ENCODE data around the gene KRT39. TPM values are rescaled to one million over a fixed set of nuclear protein-coding genes. Genes with fewer than 3 reads are reported as not detected.

KRT39 gene
- total and polyA plus RNA-seq, 7 experiments from 2014 or later: not detected

DNA sequence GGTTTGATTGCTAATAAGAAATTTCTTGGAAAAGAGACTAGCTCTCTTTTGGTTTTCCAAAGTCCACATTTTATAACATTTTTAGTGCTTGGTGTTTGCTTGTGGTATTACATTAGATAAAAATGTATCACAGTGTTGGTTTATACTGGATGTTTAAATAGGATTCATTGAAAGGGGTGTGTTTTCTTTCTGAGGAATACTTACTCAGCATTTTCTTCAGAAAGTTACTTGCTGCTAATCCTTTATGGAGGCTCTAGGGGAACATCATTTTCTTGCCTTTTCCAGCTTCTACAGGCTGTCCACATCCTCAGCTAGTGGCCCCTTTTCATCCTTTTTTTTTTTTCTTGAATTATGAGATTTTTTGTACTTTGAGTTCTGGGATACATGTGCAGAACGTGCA is 834 bp upstream of the KRT39 start:
- H3K36me3 ChIP-seq (ENCODE audit: control insufficient read depth in 2 of 3, insufficient read depth in 3 of 3, low read length in 3 of 3): no peaks in the 10 kb centered on the region
- no peaks in the 10 kb centered on the region for H3K27me3 ChIP-seq (ENCODE audit: control insufficient read depth in 2 of 2, insufficient read depth in 2 of 2, low read length in 2 of 2)
- Mint-ChIP-seq H3K27ac (no peak overlapping the region), H3K4me3 (no peak overlapping the region), H3K27me3 (peaks cover 0 to 33% (median 22%) of the 10 kb centered on the region in 5 donors), H3K36me3 (peaks cover 0 to 3% (median 0%) of the 10 kb centered on the region in 5 donors), H3K9me3 (peaks cover 0 to 3% (median 0%) of the 10 kb centered on the region in 11 donors), H3K4me1 (peaks cover 0 to 5% (median 0%) of the 10 kb centered on the region in 7 donors)
- H3K27ac ChIP-seq (ENCODE audit: low read depth, low read length): no peak overlapping the region
- CTCF ChIA-PET: no interaction called here
- no peaks in the 10 kb centered on the region for H3K9me3 ChIP-seq (ENCODE audit: control insufficient read depth in 2 of 3, low read length in 3 of 3)
- H3K4me1 ChIP-seq (ENCODE audit: control insufficient read depth in 2 of 2, insufficient read depth in 2 of 2, low read length in 2 of 2): no peaks in the 10 kb centered on the region
- DNase-seq (no peak), ATAC-seq (no peak)
- no peak overlapping the region for H3K4me3 ChIP-seq (ENCODE audit: low read length)
- POLR2A ChIA-PET: no interaction called here
- intact Hi-C loops (cut with micrococcal nuclease): no loop called here

DNA sequence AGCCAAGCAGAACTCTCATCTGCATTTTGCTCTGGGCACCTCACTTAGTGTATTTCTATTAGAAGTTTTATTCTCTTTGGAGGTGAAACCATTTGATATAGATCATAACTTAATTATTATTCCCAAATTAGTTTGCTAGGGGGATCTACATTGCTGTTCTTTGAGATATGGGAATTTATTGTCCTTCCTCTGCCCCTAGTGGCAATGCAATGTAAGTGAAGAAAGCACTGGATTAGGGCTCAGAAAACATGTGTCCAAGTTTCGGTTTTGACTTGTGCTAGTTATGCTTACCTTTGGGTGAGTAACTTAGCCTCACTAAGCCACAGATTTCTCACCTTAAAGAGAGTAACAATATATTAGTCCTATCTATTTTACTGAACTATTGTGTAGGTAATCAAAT is 2.9 kb downstream of the KRT39 start:
- ChIA-PET POLR2A (no interaction called here), CTCF (no interaction called here)
- Histone ChIP-seq H3K27ac (ENCODE audit: low read depth, low read length) (no peak overlapping the region), H3K4me3 (ENCODE audit: low read length) (no peak overlapping the region), H3K27me3 (ENCODE audit: control insufficient read depth in 2 of 2, insufficient read depth in 2 of 2, low read length in 2 of 2) (no peaks in the 10 kb centered on the region), H3K36me3 (ENCODE audit: control insufficient read depth in 2 of 3, insufficient read depth in 3 of 3, low read length in 3 of 3) (no peaks in the 10 kb centered on the region), H3K9me3 (ENCODE audit: control insufficient read depth in 2 of 3, low read length in 3 of 3) (no peaks in the 10 kb centered on the region), H3K4me1 (ENCODE audit: control insufficient read depth in 2 of 2, insufficient read depth in 2 of 2, low read length in 2 of 2) (no peaks in the 10 kb centered on the region)
- Mint-ChIP-seq H3K36me3 (peaks cover 0 to 3% (median 0%) of the 10 kb centered on the region in 5 donors), H3K9me3 (peaks cover 0 to 3% (median 0%) of the 10 kb centered on the region in 11 donors), H3K4me3 (no peak overlapping the region), H3K4me1 (peaks cover 0 to 6% (median 0%) of the 10 kb centered on the region in 7 donors), H3K27ac (no peak overlapping the region), H3K27me3 (peaks cover 4 to 21% (median 19%) of the 10 kb centered on the region in 5 donors)
- DNase-seq (peak in 3 of 9 donors; percentile 1 to 19 (median 2)), ATAC-seq (no peak)
- intact Hi-C loops (cut with micrococcal nuclease): no loop called here

DNA sequence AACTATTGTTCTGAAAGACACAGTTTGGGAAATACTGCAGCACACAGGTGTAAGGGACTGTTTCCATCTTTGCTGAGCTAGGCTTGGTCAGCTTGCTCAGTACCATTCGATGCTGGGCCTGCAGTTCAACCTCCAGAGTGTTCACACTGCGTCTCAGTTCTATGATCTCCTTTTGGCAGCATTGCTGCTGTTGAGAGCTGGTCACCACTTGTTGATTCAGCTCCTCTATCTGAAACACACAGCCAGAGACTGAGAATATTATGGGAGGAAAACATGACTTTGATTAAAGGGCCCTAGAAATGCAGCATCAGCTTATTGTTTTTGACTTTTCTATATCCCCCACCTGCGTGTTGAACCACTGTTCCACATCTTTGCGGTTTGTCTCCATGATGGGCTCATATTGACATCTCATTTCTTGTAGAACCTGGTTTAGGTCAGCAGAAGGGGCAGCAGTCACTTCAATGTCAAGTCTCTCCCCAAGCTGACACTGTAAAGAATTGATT is 4.6 kb downstream of the KRT39 start:
- ChIA-PET POLR2A (no interaction called here), CTCF (no interaction called here)
- H3K27me3 ChIP-seq (ENCODE audit: control insufficient read depth in 2 of 2, insufficient read depth in 2 of 2, low read length in 2 of 2): no peaks in the 10 kb centered on the region
- H3K4me3 ChIP-seq (ENCODE audit: low read length): no peak overlapping the region
- no peak overlapping the region for H3K4me3 Mint-ChIP-seq
- no peak for DNase-seq
- no peaks in the 10 kb centered on the region for H3K4me1 ChIP-seq (ENCODE audit: control insufficient read depth in 2 of 2, insufficient read depth in 2 of 2, low read length in 2 of 2)
- peaks cover 0 to 6% (median 0%) of the 10 kb centered on the region in 7 donors for H3K4me1 Mint-ChIP-seq
- intact Hi-C loops (cut with micrococcal nuclease): no loop called here
- no peaks in the 10 kb centered on the region for H3K36me3 ChIP-seq (ENCODE audit: control insufficient read depth in 2 of 3, insufficient read depth in 3 of 3, low read length in 3 of 3)
- no peak for ATAC-seq
- no peak overlapping the region for H3K27ac ChIP-seq (ENCODE audit: low read depth, low read length)
- peaks cover 0 to 3% (median 0%) of the 10 kb centered on the region in 11 donors for H3K9me3 Mint-ChIP-seq
- no peaks in the 10 kb centered on the region for H3K9me3 ChIP-seq (ENCODE audit: control insufficient read depth in 2 of 3, low read length in 3 of 3)
- H3K27me3 Mint-ChIP-seq: peaks cover 4 to 16% (median 13%) of the 10 kb centered on the region in 5 donors
- no peak overlapping the region for H3K27ac Mint-ChIP-seq
- peaks cover 0 to 3% (median 0%) of the 10 kb centered on the region in 5 donors for H3K36me3 Mint-ChIP-seq

DNA sequence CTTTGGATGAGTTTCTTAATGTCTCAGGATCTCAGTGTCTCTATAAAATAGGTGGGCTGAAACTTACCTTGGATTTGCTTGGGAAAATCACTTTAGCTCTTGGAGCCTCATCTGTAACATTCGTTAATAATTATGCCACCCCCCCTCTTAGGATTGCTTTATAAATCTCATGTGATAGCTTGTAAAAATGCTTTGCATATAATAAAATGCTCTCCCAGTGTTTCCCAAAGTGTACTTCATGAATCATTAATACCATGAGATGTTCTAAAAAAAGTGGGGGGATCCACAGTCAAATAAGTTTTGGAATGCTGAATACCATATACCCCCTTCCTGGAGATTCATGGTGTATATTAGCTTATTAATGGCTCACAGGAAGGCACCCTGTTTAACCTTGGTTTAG is 5.2 kb downstream of the KRT39 start:
- H3K36me3 Mint-ChIP-seq: peaks cover 0 to 3% (median 0%) of the 10 kb centered on the region in 5 donors
- H3K4me1 Mint-ChIP-seq: peaks cover 0 to 6% (median 0%) of the 10 kb centered on the region in 7 donors
- Histone ChIP-seq H3K4me3 (ENCODE audit: low read length) (no peak overlapping the region), H3K9me3 (ENCODE audit: control insufficient read depth in 2 of 3, low read length in 3 of 3) (no peaks in the 10 kb centered on the region), H3K27ac (ENCODE audit: low read depth, low read length) (no peak overlapping the region), H3K36me3 (ENCODE audit: control insufficient read depth in 2 of 3, insufficient read depth in 3 of 3, low read length in 3 of 3) (no peaks in the 10 kb centered on the region), H3K27me3 (ENCODE audit: control insufficient read depth in 2 of 2, insufficient read depth in 2 of 2, low read length in 2 of 2) (no peaks in the 10 kb centered on the region), H3K4me1 (ENCODE audit: control insufficient read depth in 2 of 2, insufficient read depth in 2 of 2, low read length in 2 of 2) (no peaks in the 10 kb centered on the region)
- CTCF ChIA-PET: no interaction called here
- H3K4me3 Mint-ChIP-seq: no peak overlapping the region
- intact Hi-C loops (cut with micrococcal nuclease): no loop called here
- H3K27ac Mint-ChIP-seq: no peak overlapping the region
- DNase-seq: no peak
- POLR2A ChIA-PET: no interaction called here
- ATAC-seq: no peak
- peaks cover 0 to 3% (median 0%) of the 10 kb centered on the region in 11 donors for H3K9me3 Mint-ChIP-seq
- H3K27me3 Mint-ChIP-seq: peaks cover 6 to 16% (median 13%) of the 10 kb centered on the region in 5 donors

DNA sequence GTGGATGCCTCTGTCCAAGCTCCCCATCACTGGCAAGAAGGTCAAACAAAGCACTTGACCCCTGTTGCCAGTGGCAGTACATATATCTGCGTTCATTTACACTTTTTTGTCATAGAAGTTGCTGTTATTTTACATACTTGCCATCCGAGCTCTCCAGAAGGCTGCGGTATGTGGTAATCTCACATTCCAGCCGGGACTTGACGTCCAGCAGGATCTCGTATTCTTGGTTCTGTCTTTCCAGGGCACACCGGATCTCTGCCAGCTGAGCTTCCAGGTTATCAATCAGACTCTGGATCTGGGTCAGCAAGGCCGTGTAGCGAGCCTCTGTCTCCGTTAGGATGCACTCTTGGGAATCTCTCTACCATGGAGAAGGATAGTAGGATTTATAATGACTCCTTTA is 6.6 kb downstream of the KRT39 start:
- peaks cover 0 to 6% (median 0%) of the 10 kb centered on the region in 7 donors for H3K4me1 Mint-ChIP-seq
- peaks cover 10 to 18% (median 13%) of the 10 kb centered on the region in 5 donors for H3K27me3 Mint-ChIP-seq
- Histone ChIP-seq H3K9me3 (ENCODE audit: control insufficient read depth in 2 of 3, low read length in 3 of 3) (no peaks in the 10 kb centered on the region), H3K27ac (ENCODE audit: low read depth, low read length) (no peak overlapping the region), H3K27me3 (ENCODE audit: control insufficient read depth in 2 of 2, insufficient read depth in 2 of 2, low read length in 2 of 2) (no peaks in the 10 kb centered on the region), H3K4me3 (ENCODE audit: low read length) (no peak overlapping the region), H3K36me3 (ENCODE audit: control insufficient read depth in 2 of 3, insufficient read depth in 3 of 3, low read length in 3 of 3) (no peaks in the 10 kb centered on the region), H3K4me1 (ENCODE audit: control insufficient read depth in 2 of 2, insufficient read depth in 2 of 2, low read length in 2 of 2) (no peaks in the 10 kb centered on the region)
- H3K36me3 Mint-ChIP-seq: peaks cover 0 to 3% (median 0%) of the 10 kb centered on the region in 5 donors
- H3K9me3 Mint-ChIP-seq: peaks cover 0 to 3% (median 0%) of the 10 kb centered on the region in 11 donors
- intact Hi-C loops (cut with micrococcal nuclease): no loop called here
- ChIA-PET POLR2A (no interaction called here), CTCF (no interaction called here)
- ATAC-seq (no peak), DNase-seq (no peak)
- H3K27ac Mint-ChIP-seq: no peak overlapping the region
- no peak overlapping the region for H3K4me3 Mint-ChIP-seq

DNA sequence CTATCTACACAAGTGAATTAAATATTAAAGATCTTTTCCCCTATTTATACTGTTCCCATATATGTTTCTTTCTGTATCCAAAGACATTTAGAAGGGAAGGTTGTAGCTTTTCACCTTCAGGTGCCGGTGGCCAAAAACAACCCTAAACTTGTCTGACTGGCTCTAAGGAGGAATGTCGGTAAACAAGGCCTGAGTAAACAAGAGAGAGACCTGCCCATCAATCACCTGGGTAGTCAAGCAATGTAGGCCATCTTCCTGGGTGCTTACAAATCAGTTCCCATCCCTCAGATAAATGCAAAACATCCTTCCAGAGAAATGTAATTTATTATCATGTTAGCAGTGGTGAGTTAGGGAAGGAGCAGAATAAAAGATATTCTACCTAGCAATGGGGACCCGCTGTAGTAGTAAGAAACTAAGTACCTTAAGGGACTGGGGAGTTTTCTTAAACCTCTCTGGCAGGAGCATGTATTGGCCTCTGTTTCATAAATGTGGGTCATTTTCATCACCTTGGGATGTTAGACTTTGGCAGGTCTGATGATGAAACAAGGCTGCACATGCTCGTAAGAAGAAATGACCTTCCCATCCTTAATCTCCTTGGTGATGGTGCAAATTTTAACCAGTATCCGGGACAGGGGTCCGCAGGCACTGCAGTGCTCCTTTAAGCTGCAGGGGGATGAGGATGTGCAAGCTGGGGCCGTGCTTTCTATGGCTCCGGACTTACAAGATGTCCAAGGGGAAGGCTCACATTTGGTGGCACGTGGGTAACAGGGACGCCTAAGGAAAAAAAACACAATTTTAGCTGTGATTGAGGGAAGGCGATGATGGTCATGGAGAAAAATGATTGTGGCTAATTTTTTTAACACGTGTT is 8.4 kb downstream of the KRT39 start:
- Histone ChIP-seq H3K4me1 (ENCODE audit: control insufficient read depth in 2 of 2, insufficient read depth in 2 of 2, low read length in 2 of 2) (no peaks in the 10 kb centered on the region), H3K36me3 (ENCODE audit: control insufficient read depth in 2 of 3, insufficient read depth in 3 of 3, low read length in 3 of 3) (no peaks in the 10 kb centered on the region), H3K4me3 (ENCODE audit: low read length) (no peak overlapping the region), H3K9me3 (ENCODE audit: control insufficient read depth in 2 of 3, low read length in 3 of 3) (no peaks in the 10 kb centered on the region), H3K27me3 (ENCODE audit: control insufficient read depth in 2 of 2, insufficient read depth in 2 of 2, low read length in 2 of 2) (no peaks in the 10 kb centered on the region), H3K27ac (ENCODE audit: low read depth, low read length) (no peak overlapping the region)
- peaks cover 0 to 6% (median 0%) of the 10 kb centered on the region in 7 donors for H3K4me1 Mint-ChIP-seq
- peaks cover 0 to 2% (median 0%) of the 10 kb centered on the region in 5 donors for H3K36me3 Mint-ChIP-seq
- intact Hi-C loops (cut with micrococcal nuclease): no loop called here
- H3K4me3 Mint-ChIP-seq: no peak overlapping the region
- H3K9me3 Mint-ChIP-seq: peaks cover 0 to 2% (median 0%) of the 10 kb centered on the region in 11 donors
- no peak overlapping the region for H3K27ac Mint-ChIP-seq
- POLR2A ChIA-PET: no interaction called here
- no peak for DNase-seq
- CTCF ChIA-PET: no interaction called here
- no peak for ATAC-seq
- H3K27me3 Mint-ChIP-seq: peaks cover 17 to 31% (median 28%) of the 10 kb centered on the region in 5 donors
